Measurements from ENCODE around the gene SAP30BP. TPM values are rescaled to one million over a fixed set of nuclear protein-coding genes. Genes with fewer than 3 reads are reported as not detected.

The SAP30BP gene
- total and polyA plus RNA-seq, 5 experiments from 2014 or later = 57.8 to 121 (median 72.0) TPM

DNA sequence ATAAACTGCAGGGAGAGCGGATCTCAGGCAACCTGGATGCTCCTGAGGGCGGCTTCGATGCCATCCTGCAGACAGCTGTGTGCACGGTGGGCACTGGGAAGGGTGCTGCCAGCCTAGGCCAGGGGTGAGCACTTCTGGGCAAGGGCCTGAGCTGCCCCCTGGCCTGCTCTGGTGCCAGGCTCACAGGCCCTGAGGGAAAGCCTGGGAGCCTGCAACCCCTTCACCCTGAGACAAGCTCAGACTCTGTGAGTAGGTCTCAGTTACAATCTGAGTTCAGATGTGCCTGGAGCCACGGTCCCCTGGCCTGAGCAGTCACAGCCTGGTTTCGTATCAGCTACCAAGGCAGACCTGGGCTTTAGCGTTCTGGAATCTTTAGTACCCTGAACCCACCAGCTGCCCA lies 62.2 kb downstream of the SAP30BP start:
- peaks cover 0 to 1% (median 0%) of the 10 kb centered on the region in 4 donors for H3K4me1 Mint-ChIP-seq
- POLR2A ChIA-PET = no interaction called here
- no peak overlapping the region for H3K4me3 Mint-ChIP-seq
- no peaks in the 10 kb centered on the region for H3K27me3 Mint-ChIP-seq
- no peaks in the 10 kb centered on the region for H3K9me3 Mint-ChIP-seq
- ATAC-seq (no peak), DNase-seq (no peak)
- H3K36me3 Mint-ChIP-seq = no peaks in the 10 kb centered on the region
- H3K27ac Mint-ChIP-seq = peak overlapping the region in 1 of 10 donors; percentile 47

DNA sequence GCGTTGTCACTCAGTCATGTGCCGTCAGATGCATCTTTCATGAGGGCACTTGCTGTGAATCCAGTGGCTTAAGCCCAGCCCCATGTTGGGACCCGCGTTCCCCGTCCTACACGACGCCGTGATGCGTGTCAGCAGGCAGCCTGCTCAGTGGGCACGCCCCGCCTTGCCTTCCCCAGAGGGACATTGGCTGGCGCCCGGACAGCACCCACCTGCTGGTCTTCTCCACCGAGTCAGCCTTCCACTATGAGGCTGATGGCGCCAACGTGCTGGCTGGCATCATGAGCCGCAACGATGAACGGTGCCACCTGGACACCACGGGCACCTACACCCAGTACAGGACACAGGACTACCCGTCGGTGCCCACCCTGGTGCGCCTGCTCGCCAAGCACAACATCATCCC lies 62.9 kb downstream of the SAP30BP start:
- no peaks in the 10 kb centered on the region for H3K27me3 Mint-ChIP-seq
- peaks cover 0 to 6% (median 2%) of the 10 kb centered on the region in 4 donors for H3K4me1 Mint-ChIP-seq
- ATAC-seq = no peak
- no peak for DNase-seq
- H3K4me3 Mint-ChIP-seq = no peak overlapping the region
- POLR2A ChIA-PET = no interaction called here
- H3K27ac Mint-ChIP-seq = no peak overlapping the region
- H3K9me3 Mint-ChIP-seq = no peaks in the 10 kb centered on the region
- no peaks in the 10 kb centered on the region for H3K36me3 Mint-ChIP-seq

DNA sequence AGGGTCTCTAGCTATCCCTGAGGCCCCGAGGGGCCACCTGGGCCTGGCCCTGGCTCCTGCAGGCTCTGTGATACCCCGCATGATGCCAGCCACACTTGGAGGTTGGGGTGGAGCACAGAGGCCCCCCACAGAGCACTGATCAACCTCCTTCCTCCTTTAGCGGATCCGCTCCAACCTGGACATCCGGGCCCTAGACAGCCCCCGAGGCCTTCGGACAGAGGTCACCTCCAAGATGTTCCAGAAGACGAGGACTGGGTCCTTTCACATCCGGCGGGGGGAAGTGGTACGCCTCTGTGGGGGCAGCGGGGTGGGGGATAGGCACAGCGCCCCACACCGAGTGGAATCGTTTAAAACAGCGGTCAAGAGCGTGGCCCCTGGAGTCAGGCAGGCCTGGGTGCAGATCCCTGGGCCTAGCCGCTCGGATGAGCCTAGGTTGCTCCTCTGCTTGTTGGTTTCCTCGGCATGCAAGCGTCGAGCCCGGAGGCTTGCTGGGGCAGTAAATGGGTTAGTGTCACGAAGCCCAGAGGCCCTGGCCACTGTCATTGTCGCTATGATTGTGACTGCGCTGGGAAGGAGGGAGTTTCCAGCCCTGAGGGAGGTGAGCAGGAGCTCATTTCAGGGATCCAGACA lies 64.1 kb downstream of the SAP30BP start:
- Mint-ChIP-seq H3K4me1 (peaks cover 0 to 6% (median 2%) of the 10 kb centered on the region in 4 donors), H3K9me3 (no peaks in the 10 kb centered on the region), H3K36me3 (no peaks in the 10 kb centered on the region), H3K27ac (peak overlapping the region in 1 of 10 donors; percentile 72), H3K27me3 (peaks cover 0 to 2% (median 0%) of the 10 kb centered on the region in 5 donors), H3K4me3 (no peak overlapping the region)
- DNase-seq = no peak
- ATAC-seq = no peak
- POLR2A ChIA-PET = interaction anchor here (0.6 kb wide), 1 partner anchor 456 kb away, joined by 7 read pairs; no protein-coding TSS in a partner anchor

DNA sequence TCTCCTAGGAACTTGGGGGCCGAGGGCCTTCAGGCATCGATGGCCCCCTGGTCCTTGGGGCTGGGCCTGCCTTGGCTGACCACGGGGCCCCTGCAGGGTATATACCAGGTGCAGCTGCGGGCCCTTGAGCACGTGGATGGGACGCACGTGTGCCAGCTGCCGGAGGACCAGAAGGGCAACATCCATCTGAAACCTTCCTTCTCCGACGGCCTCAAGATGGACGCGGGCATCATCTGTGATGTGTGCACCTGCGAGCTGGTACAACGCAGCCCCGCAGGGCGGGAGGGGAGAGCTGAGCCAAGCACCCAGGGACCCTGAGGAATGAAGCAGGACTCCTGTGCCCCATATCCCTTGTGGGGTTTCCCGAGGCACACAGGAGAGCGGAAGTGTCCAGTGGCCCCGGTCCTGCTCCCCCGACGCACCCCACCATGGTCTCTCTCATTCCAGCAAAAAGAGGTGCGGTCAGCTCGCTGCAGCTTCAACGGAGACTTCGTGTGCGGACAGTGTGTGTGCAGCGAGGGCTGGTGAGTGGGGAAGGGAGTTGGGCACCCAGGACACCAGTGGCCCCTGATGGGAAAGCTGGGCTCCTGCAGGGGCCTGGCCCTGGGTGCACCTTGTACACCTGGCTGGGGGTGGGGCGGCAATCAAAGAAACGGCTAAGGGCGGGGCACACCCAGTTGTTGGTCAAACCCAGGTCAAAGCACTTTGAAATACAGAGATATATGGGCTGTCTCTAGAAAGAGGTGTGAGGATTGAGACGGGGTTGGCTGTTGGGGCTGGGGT lies 64.8 kb downstream of the SAP30BP start:
- no peak for ATAC-seq
- POLR2A ChIA-PET = interaction anchor here (0.6 kb wide), 1 partner anchor 457 kb away, joined by 7 read pairs; no protein-coding TSS in a partner anchor
- peak overlapping the region in 3 of 10 donors; percentile 19 to 86 (median 48) for H3K27ac Mint-ChIP-seq
- H3K9me3 Mint-ChIP-seq = no peaks in the 10 kb centered on the region
- DNase-seq = no peak
- peaks cover 0 to 3% (median 0%) of the 10 kb centered on the region in 5 donors for H3K27me3 Mint-ChIP-seq
- H3K36me3 Mint-ChIP-seq = no peaks in the 10 kb centered on the region
- no peak overlapping the region for H3K4me3 Mint-ChIP-seq
- peaks cover 0 to 6% (median 2%) of the 10 kb centered on the region in 4 donors for H3K4me1 Mint-ChIP-seq

DNA sequence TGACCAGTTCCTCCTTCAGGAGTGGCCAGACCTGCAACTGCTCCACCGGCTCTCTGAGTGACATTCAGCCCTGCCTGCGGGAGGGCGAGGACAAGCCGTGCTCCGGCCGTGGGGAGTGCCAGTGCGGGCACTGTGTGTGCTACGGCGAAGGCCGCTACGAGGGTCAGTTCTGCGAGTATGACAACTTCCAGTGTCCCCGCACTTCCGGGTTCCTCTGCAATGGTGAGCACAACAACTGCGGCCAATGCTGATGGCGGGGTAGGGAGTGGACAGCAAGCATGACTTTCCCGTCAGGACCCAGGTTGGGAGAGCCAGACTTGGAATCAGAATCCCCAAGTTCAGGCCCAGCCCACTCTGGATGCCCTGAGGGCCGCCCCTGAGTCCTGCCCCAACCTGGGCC lies 66.3 kb downstream of the SAP30BP start:
- Mint-ChIP-seq H3K27me3 (peaks cover 0 to 7% (median 0%) of the 10 kb centered on the region in 5 donors), H3K9me3 (no peaks in the 10 kb centered on the region), H3K4me1 (peaks cover 0 to 6% (median 4%) of the 10 kb centered on the region in 4 donors), H3K27ac (no peak overlapping the region), H3K4me3 (no peak overlapping the region), H3K36me3 (no peaks in the 10 kb centered on the region)
- ATAC-seq (no peak), DNase-seq (no peak)
- POLR2A ChIA-PET = no interaction called here

DNA sequence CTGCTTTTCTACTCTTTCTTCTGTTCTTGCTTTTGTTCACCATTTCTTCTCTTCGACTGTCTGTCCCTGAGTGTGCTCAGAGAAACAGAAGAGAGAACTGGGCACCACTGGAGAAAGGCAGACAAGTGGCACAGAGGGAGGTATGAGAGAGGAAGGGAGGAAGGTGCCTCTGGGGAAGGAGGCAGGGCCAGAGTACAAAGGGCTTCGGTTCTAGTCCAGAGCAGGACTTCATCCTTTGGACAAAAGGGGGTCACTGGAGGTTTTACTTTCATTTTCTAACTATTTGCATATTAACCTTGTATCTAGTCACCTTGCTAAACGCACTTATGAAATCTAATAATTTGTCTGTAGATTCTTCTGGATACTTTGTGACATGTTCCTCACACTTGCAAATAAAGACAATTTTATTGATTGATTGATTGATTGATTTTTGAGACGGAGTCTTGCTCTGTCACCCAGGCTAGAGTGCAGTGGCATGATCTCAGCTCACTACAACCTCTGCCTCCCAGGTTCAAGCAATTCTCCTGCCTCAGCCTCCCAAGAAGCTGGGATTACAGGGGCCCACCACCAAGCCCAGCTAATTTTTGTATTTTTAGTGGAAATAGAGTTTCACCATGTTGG lies 67.6 kb downstream of the SAP30BP start:
- no peaks in the 10 kb centered on the region for H3K9me3 Mint-ChIP-seq
- POLR2A ChIA-PET = interaction anchor here (0.7 kb wide), 1 partner anchor 176 kb away, joined by 3 read pairs; no protein-coding TSS in a partner anchor
- ATAC-seq = no peak
- peak overlapping the region in 7 of 10 donors; percentile 3 to 72 (median 49) for H3K27ac Mint-ChIP-seq
- no peak for DNase-seq
- H3K36me3 Mint-ChIP-seq = no peaks in the 10 kb centered on the region
- H3K4me3 Mint-ChIP-seq = no peak overlapping the region
- peaks cover 0 to 6% (median 4%) of the 10 kb centered on the region in 4 donors for H3K4me1 Mint-ChIP-seq
- H3K27me3 Mint-ChIP-seq = peaks cover 0 to 7% (median 0%) of the 10 kb centered on the region in 5 donors

DNA sequence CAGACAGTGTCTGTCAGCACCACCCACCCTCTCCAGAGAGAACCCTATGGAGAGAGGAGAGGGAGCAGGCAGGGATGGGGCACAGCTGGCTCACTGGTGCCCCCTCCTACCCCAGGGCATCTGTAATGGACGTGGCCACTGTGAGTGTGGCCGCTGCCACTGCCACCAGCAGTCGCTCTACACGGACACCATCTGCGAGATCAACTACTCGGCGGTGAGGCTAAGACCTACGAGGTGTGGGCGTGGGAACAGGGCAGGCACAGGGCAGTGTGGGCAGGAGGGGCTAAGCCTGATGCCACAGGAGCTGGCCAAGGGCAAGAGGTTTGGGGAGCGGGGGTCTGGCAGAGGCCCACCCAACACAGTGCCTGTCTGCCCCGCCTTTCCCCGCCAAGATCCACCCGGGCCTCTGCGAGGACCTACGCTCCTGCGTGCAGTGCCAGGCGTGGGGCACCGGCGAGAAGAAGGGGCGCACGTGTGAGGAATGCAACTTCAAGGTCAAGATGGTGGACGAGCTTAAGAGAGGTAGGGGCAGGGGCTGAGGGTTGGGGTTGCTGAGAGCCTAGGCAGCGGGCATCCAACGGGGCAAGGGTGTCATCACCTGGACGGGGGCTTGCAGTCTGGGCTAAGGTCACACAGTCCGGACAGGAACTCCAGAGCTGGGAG lies 69.2 kb downstream of the SAP30BP start:
- peaks cover 0 to 7% (median 0%) of the 10 kb centered on the region in 5 donors for H3K27me3 Mint-ChIP-seq
- ATAC-seq (no peak), DNase-seq (no peak)
- H3K4me3 Mint-ChIP-seq = no peak overlapping the region
- POLR2A ChIA-PET = no interaction called here
- peaks cover 0 to 6% (median 4%) of the 10 kb centered on the region in 4 donors for H3K4me1 Mint-ChIP-seq
- peak overlapping the region in 2 of 10 donors; percentile 22 to 62 for H3K27ac Mint-ChIP-seq
- H3K36me3 Mint-ChIP-seq = no peaks in the 10 kb centered on the region
- no peaks in the 10 kb centered on the region for H3K9me3 Mint-ChIP-seq

DNA sequence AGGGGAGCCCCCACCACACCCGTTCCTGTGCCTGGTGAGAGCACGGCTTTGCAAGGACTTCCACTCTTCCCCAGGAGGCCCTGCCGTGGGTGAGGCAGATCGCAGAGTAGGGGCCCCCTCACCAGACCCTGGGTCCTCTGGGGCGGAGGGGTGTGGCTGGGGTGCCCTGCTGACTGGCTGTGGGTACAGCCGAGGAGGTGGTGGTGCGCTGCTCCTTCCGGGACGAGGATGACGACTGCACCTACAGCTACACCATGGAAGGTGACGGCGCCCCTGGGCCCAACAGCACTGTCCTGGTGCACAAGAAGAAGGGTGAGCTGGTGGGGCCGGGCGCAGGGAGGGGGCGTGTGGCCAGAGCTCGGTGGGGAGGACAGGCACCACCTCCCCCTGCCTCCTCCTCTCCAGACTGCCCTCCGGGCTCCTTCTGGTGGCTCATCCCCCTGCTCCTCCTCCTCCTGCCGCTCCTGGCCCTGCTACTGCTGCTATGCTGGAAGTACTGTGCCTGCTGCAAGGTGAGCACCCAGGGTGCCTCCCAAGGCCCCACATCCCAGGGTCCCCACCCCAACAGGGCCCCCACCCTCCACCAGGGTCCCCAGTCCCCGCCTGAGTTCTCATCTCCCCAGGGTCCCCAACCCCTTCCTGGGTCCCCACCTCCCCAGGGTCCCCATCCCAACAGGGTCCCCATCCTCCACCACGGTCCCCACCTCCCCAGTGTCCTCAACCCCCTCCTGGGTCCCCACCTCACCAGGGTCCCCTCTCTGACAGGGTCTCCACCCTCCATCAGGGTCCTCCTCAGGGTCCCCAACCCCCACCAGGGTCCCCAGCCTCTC lies 70.2 kb downstream of the SAP30BP start:
- Mint-ChIP-seq H3K4me1 (peaks cover 0 to 6% (median 4%) of the 10 kb centered on the region in 4 donors), H3K27ac (no peak overlapping the region), H3K27me3 (peaks cover 0 to 7% (median 0%) of the 10 kb centered on the region in 5 donors), H3K4me3 (no peak overlapping the region), H3K36me3 (no peaks in the 10 kb centered on the region), H3K9me3 (no peaks in the 10 kb centered on the region)
- no peak for ATAC-seq
- POLR2A ChIA-PET = interaction anchor here (0.6 to 0.9 kb wide), 2 partner anchors 19 to 149 kb away, joined by 3 to 4 read pairs; no protein-coding TSS in a partner anchor
- DNase-seq = no peak

DNA sequence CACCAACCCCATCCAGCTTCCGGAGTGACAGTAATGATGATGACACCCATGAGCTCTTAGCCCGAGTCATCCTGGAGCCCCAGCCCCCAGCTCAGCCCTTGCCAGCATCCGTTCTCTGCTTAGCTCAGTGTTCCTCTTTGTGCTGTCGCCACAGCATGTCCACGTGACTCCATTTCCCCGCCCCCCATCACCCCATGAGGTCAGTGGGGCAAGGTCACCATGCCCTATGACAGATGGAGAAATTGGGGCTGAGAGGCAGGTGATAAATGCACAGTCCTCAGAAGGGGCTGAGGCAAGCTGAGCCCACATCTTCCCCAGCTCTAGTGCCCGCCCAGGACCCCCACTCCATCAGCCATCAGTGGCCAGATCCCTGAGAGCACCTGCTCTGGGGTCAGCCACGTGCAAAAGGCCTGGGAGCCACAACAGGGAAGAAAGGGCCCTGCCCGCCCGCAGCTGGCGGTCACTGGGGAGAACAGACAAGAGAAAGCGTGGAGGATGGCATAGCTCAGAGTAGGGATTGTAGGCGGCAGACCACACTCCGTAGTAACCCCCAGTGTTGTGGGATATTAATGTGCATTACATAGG lies 71.2 kb downstream of the SAP30BP start:
- H3K36me3 Mint-ChIP-seq = no peaks in the 10 kb centered on the region
- no peak for DNase-seq
- POLR2A ChIA-PET = interaction anchor here (0.7 to 0.9 kb wide), 3 partner anchors 14 to 137 kb away, joined by 3 to 6 read pairs (median 4); no protein-coding TSS in a partner anchor
- no peak overlapping the region for H3K4me3 Mint-ChIP-seq
- ATAC-seq = no peak
- H3K27me3 Mint-ChIP-seq = peaks cover 0 to 7% (median 0%) of the 10 kb centered on the region in 5 donors
- no peaks in the 10 kb centered on the region for H3K9me3 Mint-ChIP-seq
- H3K27ac Mint-ChIP-seq = peak overlapping the region in 1 of 10 donors; percentile 53
- H3K4me1 Mint-ChIP-seq = peaks cover 0 to 6% (median 4%) of the 10 kb centered on the region in 4 donors

DNA sequence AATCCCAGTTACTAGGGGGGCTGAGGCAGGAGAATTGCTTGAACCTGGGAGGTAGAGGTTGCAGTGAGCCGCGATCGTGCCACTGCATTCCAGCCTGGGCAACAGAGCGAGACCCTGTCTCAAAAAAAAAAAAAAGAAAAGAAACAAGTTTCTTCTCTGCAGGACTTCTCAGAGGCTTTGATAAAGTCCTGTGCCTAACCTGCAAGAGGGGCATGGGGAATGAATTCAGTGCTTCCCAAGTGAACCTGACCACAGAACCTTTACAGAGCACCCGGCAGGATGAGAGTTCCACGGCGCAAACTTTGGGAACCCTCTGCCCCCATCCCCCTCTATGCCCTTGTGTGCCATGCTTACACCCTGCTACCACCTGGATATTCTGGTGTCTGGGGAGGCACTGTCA lies 72.0 kb downstream of the SAP30BP start:
- POLR2A ChIA-PET = interaction anchor here (0.7 kb wide), 1 partner anchor 14 kb away, joined by 6 read pairs; no protein-coding TSS in a partner anchor
- Mint-ChIP-seq H3K4me3 (no peak overlapping the region), H3K27ac (no peak overlapping the region), H3K9me3 (no peaks in the 10 kb centered on the region), H3K36me3 (no peaks in the 10 kb centered on the region), H3K27me3 (peaks cover 0 to 7% (median 0%) of the 10 kb centered on the region in 5 donors), H3K4me1 (peaks cover 0 to 6% (median 4%) of the 10 kb centered on the region in 4 donors)
- DNase-seq (no peak), ATAC-seq (no peak)

DNA sequence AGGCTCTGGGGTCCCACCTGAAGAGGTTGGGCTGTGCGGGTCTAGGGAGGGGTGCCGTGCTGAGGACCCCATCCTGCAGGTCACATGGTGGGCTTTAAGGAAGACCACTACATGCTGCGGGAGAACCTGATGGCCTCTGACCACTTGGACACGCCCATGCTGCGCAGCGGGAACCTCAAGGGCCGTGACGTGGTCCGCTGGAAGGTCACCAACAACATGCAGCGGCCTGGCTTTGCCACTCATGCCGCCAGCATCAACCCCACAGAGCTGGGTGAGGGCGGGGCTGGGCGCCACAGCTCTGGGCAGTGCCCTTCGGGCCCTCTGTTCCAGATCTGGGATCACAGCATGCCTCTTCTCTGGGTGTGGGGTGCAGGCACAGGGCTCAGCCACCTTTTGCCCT lies 72.7 kb downstream of the SAP30BP start:
- no peaks in the 10 kb centered on the region for H3K36me3 Mint-ChIP-seq
- no peak overlapping the region for H3K4me3 Mint-ChIP-seq
- POLR2A ChIA-PET = no interaction called here
- DNase-seq = no peak
- no peaks in the 10 kb centered on the region for H3K9me3 Mint-ChIP-seq
- peaks cover 0 to 4% (median under 1%) of the 10 kb centered on the region in 4 donors for H3K4me1 Mint-ChIP-seq
- no peak for ATAC-seq
- H3K27me3 Mint-ChIP-seq = peaks cover 0 to 7% (median 0%) of the 10 kb centered on the region in 5 donors
- no peak overlapping the region for H3K27ac Mint-ChIP-seq
